Keratinocyte (primary cell): ENCODE results near the gene KIF18B. TPM values are rescaled to one million over a fixed set of nuclear protein-coding genes. Genes with fewer than 3 reads are reported as not detected.

Source experiments
- DNase-seq: peaks from one replicate; pipeline ENCODE4 v3.0.0-alpha.2; 2011; ENCODE audit warnings: low read depth, missing footprints, low spot score
- FAIRE-seq: peaks from 2 replicates; lab custom pipeline; 2011; peaks lifted over from hg19 to GRCh38; lab: Jason Lieb, UNC
- H2AFZ ChIP-seq: 2 replicates; pipeline ENCODE4 v1.6.0; 2012; ENCODE audit warnings: low read length, control low read depth, inconsistent platforms; ENCODE audit not compliant: control insufficient read depth
- H3K27ac ChIP-seq: 2 replicates; pipeline ENCODE4 v1.5.1; 2011; ENCODE audit warnings: low read length; ENCODE audit not compliant: control insufficient read depth, insufficient read depth
- H3K27me3 ChIP-seq: 3 replicates; pipeline ENCODE4 v1.6.0; 2011; ENCODE audit warnings: low read length; ENCODE audit not compliant: control insufficient read depth, insufficient read depth; ENCODE audit errors: extremely low read depth
- H3K36me3 ChIP-seq, 2 experiments: 2 replicates in 1 of 2; 3 replicates in 1 of 2; pipeline ENCODE4 v1.5.1; 2011; ENCODE audit warnings: low read length in 2 of 2, mild to moderate bottlenecking in 1 of 2; ENCODE audit not compliant: control insufficient read depth in 2 of 2, insufficient read depth in 2 of 2; ENCODE audit errors: extremely low read depth in 1 of 2
- H3K4me1 ChIP-seq: 3 replicates; pipeline ENCODE4 v1.5.1; 2011; ENCODE audit warnings: low read length; ENCODE audit not compliant: control insufficient read depth, insufficient read depth; ENCODE audit errors: extremely low read depth
- H3K4me2 ChIP-seq: 3 replicates; pipeline ENCODE4 v1.6.0; 2011; ENCODE audit warnings: low read depth, low read length; ENCODE audit not compliant: control insufficient read depth, insufficient read depth; ENCODE audit errors: extremely low read depth
- H3K4me3 ChIP-seq, 3 experiments: fragments of 200-600 bp in 1 of 3; sonication (generic) in 1 of 3; 2 replicates in 2 of 3; 3 replicates in 1 of 3; pipeline ENCODE4 v1.5.1; 2011 to 2016; ENCODE audit warnings: low read length in 3 of 3, mild to moderate bottlenecking in 3 of 3, control low read depth in 2 of 3, inconsistent platforms in 1 of 3, low read depth in 1 of 3, mixed read lengths in 1 of 3, mixed run types in 1 of 3, moderate library complexity in 1 of 3; ENCODE audit not compliant: control insufficient read depth in 2 of 3, insufficient read depth in 2 of 3; ENCODE audit errors: extremely low read depth in 1 of 3
- H3K79me2 ChIP-seq: 2 replicates; pipeline ENCODE4 v1.6.0; 2012; ENCODE audit warnings: low read length; ENCODE audit not compliant: control insufficient read depth, insufficient read depth
- H3K9ac ChIP-seq: 3 replicates; pipeline ENCODE4 v1.6.0; 2011; ENCODE audit warnings: low read length; ENCODE audit not compliant: control insufficient read depth, insufficient read depth; ENCODE audit errors: extremely low read depth
- H3K9me1 ChIP-seq: 3 replicates; pipeline ENCODE4 v1.6.0; 2011; ENCODE audit warnings: low read length; ENCODE audit not compliant: control insufficient read depth, insufficient read depth; ENCODE audit errors: extremely low read depth
- H3K9me3 ChIP-seq: 2 replicates; pipeline ENCODE4 v1.5.1; 2012; ENCODE audit warnings: low read depth, low read length; ENCODE audit not compliant: control insufficient read depth
- H4K20me1 ChIP-seq: 3 replicates; pipeline ENCODE4 v1.6.0; 2011; ENCODE audit warnings: low read length; ENCODE audit not compliant: control insufficient read depth, insufficient read depth; ENCODE audit errors: extremely low read depth
- EZH2 ChIP-seq: IDR thresholded peaks from one replicate; pipeline ENCODE4 v1.6.1; 2012; ENCODE audit warnings: inconsistent platforms, mild to moderate bottlenecking, low read length, moderate library complexity
- dilution Hi-C: fragments of 300-500 bp; cut with MboI; formaldehyde crosslinking; loops from one replicate; pipeline ENCODE4 v1.7.0; 2020; ENCODE audit warnings: low sequenced_read_pairs; ENCODE audit not compliant: extremely low pct_ligation_motif_present
- polyA plus RNA-seq, 5 experiments: library from polyadenylated mRNA; depleted of rRNA in 3 of 5; stranded (reverse) in 3 of 5; stranded (forward) in 1 of 5; unstranded in 1 of 5; fragments of >200 nt; gene quantifications; 1 replicate in 1 of 5; 2 replicates in 3 of 5; 3 replicates in 1 of 5; pipeline versions ENCODE4 v1.2.1 to v1.2.3, GENCODE V29; 2011 to 2012; ENCODE audit warnings: missing spikeins in 2 of 5, low read depth in 1 of 5, low replicate concordance in 1 of 5
- TF ChIP-seq, protein P1 (sequence below), 3 experiments: IDR thresholded peaks in 1 of 3; conservative IDR thresholded peaks in 1 of 3; optimal IDR thresholded peaks in 1 of 3; 2 replicates in 2 of 3; 3 replicates in 1 of 3; pipeline versions ENCODE3 to v1.5.1; 2011; ENCODE audit warnings: low read length in 3 of 3, mild to moderate bottlenecking in 3 of 3, moderate library complexity in 2 of 3, control low read depth in 1 of 3, inconsistent platforms in 1 of 3; ENCODE audit not compliant: insufficient read depth in 2 of 3; ENCODE audit errors: extremely low read depth in 1 of 3

Gene KIF18B
- polyA plus RNA-seq, 1 donor (not counting 4 experiments of a cell fraction or from before 2014, with no cell fraction given): 5.1 TPM

DNA sequence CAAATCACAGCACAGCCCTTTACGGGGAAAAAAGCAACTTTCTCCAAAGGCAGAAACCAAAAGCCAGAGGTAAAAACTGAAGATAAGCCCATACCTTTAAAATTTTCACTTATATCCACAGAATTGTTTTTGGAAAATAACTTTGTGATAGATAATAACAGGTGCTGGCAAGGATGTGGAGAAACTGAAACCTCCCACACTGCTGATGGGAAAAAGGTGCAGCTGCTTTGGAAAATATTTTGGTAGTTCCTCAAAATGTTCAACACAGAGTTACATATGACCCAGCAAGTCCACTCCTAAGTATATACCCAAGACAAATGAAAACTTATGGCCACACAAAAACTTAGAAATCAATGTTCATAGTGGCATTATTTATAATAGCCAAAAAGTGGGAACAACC lies 60.6 kb downstream of the KIF18B start:
- Histone ChIP-seq H3K79me2 (peaks cover 48% of the 10 kb centered on the region), H2AFZ (no peak overlapping the region), H3K4me2 (no peak overlapping the region), H4K20me1 (no peaks in the 10 kb centered on the region), H3K9ac (no peak overlapping the region), H3K4me1 (no peaks in the 10 kb centered on the region), H3K4me3 (no peak overlapping the region), H3K9me1 (no peaks in the 10 kb centered on the region), H3K9me3 (no peaks in the 10 kb centered on the region), H3K27me3 (no peaks in the 10 kb centered on the region), H3K36me3 (peaks cover 29% of the 10 kb centered on the region in 2 experiments), H3K27ac (no peak overlapping the region)
- FAIRE-seq (no peak), DNase-seq (no peak)
- TF ChIP-seq, protein P1, sequence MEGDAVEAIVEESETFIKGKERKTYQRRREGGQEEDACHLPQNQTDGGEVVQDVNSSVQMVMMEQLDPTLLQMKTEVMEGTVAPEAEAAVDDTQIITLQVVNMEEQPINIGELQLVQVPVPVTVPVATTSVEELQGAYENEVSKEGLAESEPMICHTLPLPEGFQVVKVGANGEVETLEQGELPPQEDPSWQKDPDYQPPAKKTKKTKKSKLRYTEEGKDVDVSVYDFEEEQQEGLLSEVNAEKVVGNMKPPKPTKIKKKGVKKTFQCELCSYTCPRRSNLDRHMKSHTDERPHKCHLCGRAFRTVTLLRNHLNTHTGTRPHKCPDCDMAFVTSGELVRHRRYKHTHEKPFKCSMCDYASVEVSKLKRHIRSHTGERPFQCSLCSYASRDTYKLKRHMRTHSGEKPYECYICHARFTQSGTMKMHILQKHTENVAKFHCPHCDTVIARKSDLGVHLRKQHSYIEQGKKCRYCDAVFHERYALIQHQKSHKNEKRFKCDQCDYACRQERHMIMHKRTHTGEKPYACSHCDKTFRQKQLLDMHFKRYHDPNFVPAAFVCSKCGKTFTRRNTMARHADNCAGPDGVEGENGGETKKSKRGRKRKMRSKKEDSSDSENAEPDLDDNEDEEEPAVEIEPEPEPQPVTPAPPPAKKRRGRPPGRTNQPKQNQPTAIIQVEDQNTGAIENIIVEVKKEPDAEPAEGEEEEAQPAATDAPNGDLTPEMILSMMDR (optimal IDR thresholded peaks at IDR 0.05 in 1 of 3, IDR thresholded peaks at IDR 0.05 in 1 of 3, conservative IDR thresholded peaks at IDR 0.05 in 1 of 3; ENCODE audit: extremely low read depth in 1 of 3, insufficient read depth in 2 of 3, low read length in 3 of 3): no peak
- TF ChIP-seq EZH2: no peak
- dilution Hi-C loops: no loop called here

DNA sequence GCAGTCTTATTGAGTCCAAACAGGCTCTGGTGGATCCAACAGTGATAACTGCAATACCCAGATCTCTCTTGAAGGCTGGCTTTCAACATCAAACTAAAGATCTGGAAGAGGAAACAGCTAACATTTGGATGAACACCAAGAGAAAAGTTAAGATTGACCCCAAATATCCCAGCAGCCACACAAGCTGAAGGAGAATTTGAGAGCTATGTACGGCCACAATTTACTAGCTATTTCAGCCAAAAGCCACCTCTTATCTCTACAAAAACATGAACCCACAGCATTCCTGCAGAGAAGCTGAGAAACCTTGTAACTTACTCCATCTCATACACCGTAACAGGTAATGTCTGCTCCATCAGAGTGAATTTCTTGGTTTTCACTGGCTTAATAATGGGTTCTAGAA lies 62.6 kb downstream of the KIF18B start:
- Histone ChIP-seq H3K9ac (no peak overlapping the region), H3K27ac (no peak overlapping the region), H3K9me3 (no peaks in the 10 kb centered on the region), H3K36me3 (peaks cover 33 to 37% of the 10 kb centered on the region in 2 experiments), H3K79me2 (peaks cover 29% of the 10 kb centered on the region), H3K4me2 (no peak overlapping the region), H3K27me3 (no peaks in the 10 kb centered on the region), H3K4me3 (no peak overlapping the region), H2AFZ (no peak overlapping the region), H3K9me1 (no peaks in the 10 kb centered on the region), H4K20me1 (no peaks in the 10 kb centered on the region), H3K4me1 (no peaks in the 10 kb centered on the region)
- dilution Hi-C loops: no loop called here
- FAIRE-seq (no peak), DNase-seq (no peak)
- TF ChIP-seq EZH2: no peak
- TF ChIP-seq, protein P1 (optimal IDR thresholded peaks at IDR 0.05 in 1 of 3, IDR thresholded peaks at IDR 0.05 in 1 of 3, conservative IDR thresholded peaks at IDR 0.05 in 1 of 3; ENCODE audit: extremely low read depth in 1 of 3, insufficient read depth in 2 of 3, low read length in 3 of 3): no peak
